H1 (cell line): Measurements from ENCODE around the gene ITPKA. TPM values are rescaled to one million over a fixed set of nuclear protein-coding genes. Genes with fewer than 3 reads are reported as not detected.

Source experiments
- CTCF ChIA-PET: fragments of 300-600 bp; sonication (Branson Sonifier 250); formaldehyde crosslinking; loops from one replicate; lab custom pipeline; 2021; ENCODE audit not compliant: partially characterized antibody; lab: Charles Lee
- POLR2A ChIA-PET: fragments of 300-600 bp; sonication (Branson Sonifier 250); formaldehyde crosslinking; loops from one replicate; lab custom pipeline; 2021; ENCODE audit warnings: inconsistent platforms; ENCODE audit not compliant: partially characterized antibody; lab: Charles Lee
- DNase-seq, 2 experiments: peaks; one replicate each; pipeline versions ENCODE4 v3.0.0 to v3.0.0-alpha.2; 2010 to 2022; ENCODE audit warnings: low spot score in 2 of 2, low read depth in 1 of 2, mixed read lengths in 1 of 2
- FAIRE-seq: peaks from 2 replicates; lab custom pipeline; 2011; peaks lifted over from hg19 to GRCh38; lab: Jason Lieb, UNC
- H2AFZ ChIP-seq: 2 replicates; pipeline ENCODE4 v1.8.1; 2012; ENCODE audit warnings: low read length, inconsistent platforms
- H2AK5ac ChIP-seq: 2 replicates; pipeline ENCODE4 v1.6.1; 2013; ENCODE audit warnings: low read depth, low read length
- H2BK120ac ChIP-seq: replicated peaks from 2 replicates; pipeline ENCODE3; 2013; ENCODE audit warnings: low read depth, low read length, inconsistent platforms
- H2BK12ac ChIP-seq: 2 replicates; pipeline ENCODE4 v1.6.1; 2013; ENCODE audit warnings: low read depth, low read length
- H2BK15ac ChIP-seq: 2 replicates; pipeline ENCODE4 v1.6.1; 2013; ENCODE audit warnings: low read length
- H2BK20ac ChIP-seq: 2 replicates; pipeline ENCODE4 v1.6.1; 2013; ENCODE audit warnings: low read length
- H2BK5ac ChIP-seq: 2 replicates; pipeline ENCODE4 v1.6.1; 2013; ENCODE audit warnings: low read depth, low read length
- H3K14ac ChIP-seq: 2 replicates; pipeline ENCODE4 v1.6.1; 2013; ENCODE audit warnings: inconsistent platforms; ENCODE audit not compliant: insufficient read length
- H3K18ac ChIP-seq: 2 replicates; pipeline ENCODE4 v1.6.1; 2013; ENCODE audit warnings: low read length; ENCODE audit errors: extremely low read depth
- H3K23ac ChIP-seq: 2 replicates; pipeline ENCODE4 v1.6.1; 2013; ENCODE audit warnings: inconsistent platforms; ENCODE audit not compliant: insufficient read length
- H3K23me2 ChIP-seq: 2 replicates; pipeline ENCODE4 v1.6.1; 2013; ENCODE audit warnings: low read depth, low read length
- H3K27ac ChIP-seq: 2 replicates; pipeline ENCODE4 v1.6.1; 2011; ENCODE audit warnings: low read depth, low read length, inconsistent platforms
- H3K27me3 ChIP-seq, 4 experiments: replicated peaks in 1 of 4; 1 replicate in 1 of 4; 2 replicates in 3 of 4; pipeline versions ENCODE4 v1.6.1 to v1.8.1; 2011 to 2013; ENCODE audit warnings: low read length in 3 of 4, mild to moderate bottlenecking in 3 of 4, inconsistent platforms in 2 of 4, mixed read lengths in 2 of 4, moderate library complexity in 1 of 4; ENCODE audit not compliant: control insufficient read depth in 3 of 4, insufficient read depth in 3 of 4; ENCODE audit errors: extremely low read depth in 1 of 4
- H3K36me3 ChIP-seq, 4 experiments: 2 replicates each; pipeline versions ENCODE4 v1.6.1 to v1.8.1; 2011 to 2013; ENCODE audit warnings: mild to moderate bottlenecking in 4 of 4, low read length in 3 of 4, moderate library complexity in 2 of 4, control low read depth in 1 of 4, inconsistent platforms in 1 of 4; ENCODE audit not compliant: insufficient read depth in 4 of 4, control insufficient read depth in 2 of 4
- H3K4ac ChIP-seq: replicated peaks from 2 replicates; pipeline ENCODE3; 2013; ENCODE audit warnings: low read length, low read depth, mixed read lengths, inconsistent platforms; ENCODE audit not compliant: insufficient read length
- H3K4me1 ChIP-seq, 4 experiments: replicated peaks in 1 of 4; 1 replicate in 1 of 4; 2 replicates in 3 of 4; pipeline versions ENCODE4 v1.6.1 to v1.8.1; 2011 to 2013; ENCODE audit warnings: low read length in 3 of 4, inconsistent platforms in 2 of 4, mixed read lengths in 1 of 4; ENCODE audit not compliant: insufficient read depth in 4 of 4, control insufficient read depth in 3 of 4
- H3K4me2 ChIP-seq, 2 experiments: 2 replicates each; pipeline versions ENCODE4 v1.6.1 to v1.8.1; 2011 to 2013; ENCODE audit warnings: low read depth in 2 of 2, low read length in 2 of 2, control low read depth in 1 of 2, inconsistent platforms in 1 of 2, mild to moderate bottlenecking in 1 of 2; ENCODE audit not compliant: insufficient read depth in 1 of 2
- H3K4me3 ChIP-seq, 4 experiments: fragments of 200-600, 300-600 bp in 1 of 4; sonication (generic), shearing (Covaris generic), sonication (Bioruptor Twin) in 1 of 4; 2 replicates each; pipeline versions ENCODE4 v1.5.1 to v1.8.1; 2011 to 2016; ENCODE audit warnings: low read length in 4 of 4, low read depth in 3 of 4, control low read depth in 2 of 4, inconsistent platforms in 2 of 4, mild to moderate bottlenecking in 2 of 4, mixed read lengths in 1 of 4, moderate library complexity in 1 of 4; ENCODE audit not compliant: insufficient read depth in 2 of 4; ENCODE audit errors: extremely low read depth in 1 of 4
- H3K56ac ChIP-seq: replicated peaks from 2 replicates; pipeline ENCODE3; 2013; ENCODE audit warnings: low read depth, mild to moderate bottlenecking, mixed read lengths, low read length, inconsistent platforms; ENCODE audit not compliant: insufficient read length
- H3K79me1 ChIP-seq: 2 replicates; pipeline ENCODE4 v1.6.1; 2013; ENCODE audit warnings: low read depth, low read length, control low read depth
- H3K79me2 ChIP-seq, 2 experiments: 2 replicates each; pipeline versions ENCODE4 v1.6.1 to v1.8.1; 2012 to 2013; ENCODE audit warnings: low read length in 2 of 2, mild to moderate bottlenecking in 2 of 2, inconsistent platforms in 1 of 2; ENCODE audit not compliant: insufficient read depth in 2 of 2, control insufficient read depth in 1 of 2
- H3K9ac ChIP-seq, 4 experiments: replicated peaks in 1 of 4; 1 replicate in 1 of 4; 2 replicates in 3 of 4; pipeline versions ENCODE4 v1.6.1 to v1.8.1; 2011 to 2013; ENCODE audit warnings: low read depth in 3 of 4, low read length in 3 of 4, control low read depth in 2 of 4, mild to moderate bottlenecking in 2 of 4, moderate library complexity in 2 of 4, inconsistent platforms in 1 of 4; ENCODE audit errors: extremely low read depth in 1 of 4
- H3K9me3 ChIP-seq, 2 experiments: 2 replicates each; pipeline versions ENCODE4 v1.6.1 to v1.8.1; 2012 to 2013; ENCODE audit warnings: mild to moderate bottlenecking in 2 of 2, moderate library complexity in 2 of 2, control low read depth in 1 of 2, inconsistent platforms in 1 of 2, low read depth in 1 of 2, low read length in 1 of 2, mixed read lengths in 1 of 2; ENCODE audit not compliant: insufficient read depth in 2 of 2
- H4K20me1 ChIP-seq, 2 experiments: replicated peaks in 1 of 2; 2 replicates each; pipeline versions ENCODE3 to v1.8.1; 2011 to 2013; ENCODE audit warnings: inconsistent platforms in 2 of 2, low read length in 2 of 2, mild to moderate bottlenecking in 1 of 2; ENCODE audit not compliant: insufficient read depth in 2 of 2, control insufficient read depth in 1 of 2
- H4K5ac ChIP-seq: 2 replicates; pipeline ENCODE4 v1.6.1; 2013; ENCODE audit warnings: low read length, low read depth, mixed read lengths, inconsistent platforms; ENCODE audit not compliant: insufficient read length
- H4K8ac ChIP-seq: 2 replicates; pipeline ENCODE4 v1.8.0; 2013; ENCODE audit warnings: mild to moderate bottlenecking, moderate library complexity, low read length, inconsistent platforms; ENCODE audit not compliant: insufficient read depth; ENCODE audit errors: extremely low read depth
- H4K91ac ChIP-seq: replicated peaks from 2 replicates; pipeline ENCODE3; 2013; ENCODE audit warnings: low read length, mixed read lengths, inconsistent platforms; ENCODE audit not compliant: insufficient read length
- RAD21 ChIP-seq, 2 experiments: IDR thresholded peaks in 1 of 2; conservative IDR thresholded peaks in 1 of 2; 2 replicates each; pipeline ENCODE4 v1.6.1; 2011; ENCODE audit warnings: low read depth in 2 of 2, low read length in 2 of 2, improper control_type of control experiment in 1 of 2, inconsistent platforms in 1 of 2, mild to moderate bottlenecking in 1 of 2, moderate library complexity in 1 of 2
- RBBP5 ChIP-seq: IDR thresholded peaks from 2 replicates; pipeline ENCODE4 v1.7.1; 2012; ENCODE audit warnings: low read depth, mild to moderate bottlenecking, inconsistent platforms, low read length, moderate library complexity, borderline replicate concordance
- WGBS, 2 experiments: shearing (Covaris generic) in 1 of 2; methylation state at CpG; one replicate each; pipeline versions ENCODE4 v1.1.6 to v1.1.7; 2013 to 2015; ENCODE audit warnings: low lambda C conversion rate in 2 of 2, mixed read lengths in 2 of 2, inconsistent platforms in 1 of 2, low coverage in 1 of 2, missing lambda C conversion rate in 1 of 2; ENCODE audit not compliant: insufficient replicate concordance in 2 of 2, insufficient coverage in 1 of 2, insufficient read length in 1 of 2; ENCODE audit errors: extremely low coverage in 1 of 2, missing lambda C conversion rate in 1 of 2; 5-methylcytosine and 5-hydroxymethylcytosine counted together
- polyA plus RNA-seq, 7 experiments: library from polyadenylated mRNA; depleted of rRNA in 3 of 7; stranded (reverse) in 5 of 7; unstranded in 2 of 7; fragments of >200 nt in 5 of 7; fragments of 200-250 nt in 2 of 7; gene quantifications; 1 replicate in 5 of 7; 2 replicates in 1 of 7; 4 replicates in 1 of 7; pipeline versions ENCODE4 v1.2.1 to v1.2.3, GENCODE V29; 2011 to 2013; ENCODE audit warnings: missing spikeins in 2 of 7, mixed read lengths in 2 of 7
- total RNA-seq: library from RNA; stranded (reverse); fragmentation: NEBNext Ultra II Directional; extraction: Animal tissue kit (Norgen Biotek cat#: 25700); gene quantifications from 2 replicates; pipeline ENCODE4 v1.2.1, GENCODE V29; 2021

Gene ITPKA
- total and polyA plus RNA-seq, 2 of the 8 experiments (the other 6 are each of a cell fraction or from before 2014, with no cell fraction given): 0.39 to 0.99 TPM

- H2BK12ac ChIP-seq: no peak overlapping the region
- peaks cover 17 to 22% (median 20%) of the 10 kb centered on the region in 4 experiments for H3K27me3 ChIP-seq
- peaks cover 0 to 2% (median 0%) of the 10 kb centered on the region in 4 experiments; a peak in 3 of 7 replicates for H3K4me1 ChIP-seq
- 0 out of 2 replicates have a peak overlapping the region, but pooled peaks have one; percentile 1 for H2BK15ac ChIP-seq
- H2BK20ac ChIP-seq: no peak overlapping the region
- H4K20me1 ChIP-seq: peaks cover 0 to 3% of the 10 kb centered on the region in 2 experiments
- no peak overlapping the region for H3K9ac ChIP-seq
- H3K4ac ChIP-seq: no peak overlapping the region
- 93% methylated on average over 2 of the region's 2 CpGs; no CpG with 5 or more reads in 1 of the 2 experiments for WGBS, 2 experiments
- H3K4me3 ChIP-seq: no peak overlapping the region
- no peak overlapping the region for H3K23ac ChIP-seq
- DNase-seq (no peak), FAIRE-seq (no peak)
- H2BK5ac ChIP-seq: no peak overlapping the region
- H3K36me3 ChIP-seq: 0 out of 8 replicates have a peak, but pooled peaks cover 0 to 1% (median 0%) of the 10 kb centered on the region in 4 experiments
- no peak overlapping the region for H3K27ac ChIP-seq
- H3K18ac ChIP-seq: no peak overlapping the region
- no peak for TF ChIP-seq RAD21 (IDR thresholded peaks at IDR 0.05 in 1 of 2, conservative IDR thresholded peaks at IDR 0.05 in 1 of 2; ENCODE audit: low read depth in 2 of 2, low read length in 2 of 2)
- no peak for TF ChIP-seq RBBP5
- H3K79me1 ChIP-seq: no peaks in the 10 kb centered on the region
- ChIA-PET POLR2A (no interaction called here), CTCF (interaction anchor here (2.9 kb wide), 1 partner anchor 21 kb away, joined by 9 read pairs; no protein-coding TSS in a partner anchor)
- no peak overlapping the region for H2AFZ ChIP-seq
- peak overlapping the region; percentile 88; the same call in 1 of the 2 replicates for H2AK5ac ChIP-seq
- no peak overlapping the region for H4K8ac ChIP-seq
- H2BK120ac ChIP-seq: no peak overlapping the region
- peak overlapping the region; percentile 96 for H3K56ac ChIP-seq
- H4K91ac ChIP-seq: peak overlapping the region; percentile 61
- H3K79me2 ChIP-seq: no peaks in the 10 kb centered on the region
- no peaks in the 10 kb centered on the region for H3K9me3 ChIP-seq
- H4K5ac ChIP-seq: no peak overlapping the region
- H3K4me2 ChIP-seq: no peak overlapping the region
- H3K23me2 ChIP-seq: peaks cover 5% of the 10 kb centered on the region; the same call in 1 of the 2 replicates
- no peak overlapping the region for H3K14ac ChIP-seq
Measured at GRCh38 chr15:41487802-41488201, 5.9 kb upstream of the ITPKA start.
